MCF 10A (cell line): Measurements from ENCODE around the gene LMTK3. TPM values are rescaled to one million over a fixed set of nuclear protein-coding genes. Genes with fewer than 3 reads are reported as not detected.

Experiments
- BruUV-seq: library from RNA; stranded (reverse); fragments of 400-500 nt; replicated peaks from 2 replicates; lab custom pipeline; 2021; lab: Mats Ljungman, UMichigan
- CTCF ChIA-PET: fragments of 300-600 bp; sonication (Branson Sonifier 250); formaldehyde crosslinking; extraction: SDS; loops from one replicate; lab custom pipeline; 2021; ENCODE audit warnings: antibody characterized with exemption, inconsistent platforms; lab: Yijun Ruan, JAX
- POLR2A ChIA-PET: fragments of 300-600, 350-650 bp; sonication (Branson Sonifier 250); formaldehyde crosslinking; extraction: SDS; loops from one replicate; lab custom pipeline; 2020; ENCODE audit warnings: antibody characterized with exemption, inconsistent platforms; lab: Yijun Ruan, JAX
- DNase-seq: peaks from one replicate; pipeline ENCODE4 v3.0.0-alpha.2; 2018; ENCODE audit not compliant: unreplicated experiment
- H3K27ac Mint-ChIP-seq: one replicate; pipeline ENCODE4 v1.8.0; 2022; ENCODE audit warnings: mild to moderate bottlenecking, low read depth, mixed read lengths; ENCODE audit not compliant: unreplicated experiment
- H3K27me3 Mint-ChIP-seq: one replicate; pipeline ENCODE4 v1.8.0; 2022; ENCODE audit warnings: mixed read lengths; ENCODE audit not compliant: insufficient read depth, unreplicated experiment
- H3K36me3 Mint-ChIP-seq: one replicate; pipeline ENCODE4 v1.8.0; 2022; ENCODE audit warnings: mild to moderate bottlenecking, moderate library complexity, mixed read lengths; ENCODE audit not compliant: insufficient read depth, unreplicated experiment
- H3K4me1 Mint-ChIP-seq: one replicate; pipeline ENCODE4 v1.8.0; 2022; ENCODE audit warnings: mixed read lengths; ENCODE audit not compliant: insufficient read depth, unreplicated experiment
- H3K4me3 Mint-ChIP-seq: one replicate; pipeline ENCODE4 v1.8.0; 2022; ENCODE audit warnings: mild to moderate bottlenecking, moderate library complexity, mixed read lengths; ENCODE audit not compliant: unreplicated experiment
- H3K9me3 Mint-ChIP-seq: one replicate; pipeline ENCODE4 v1.8.0; 2022; ENCODE audit warnings: mixed read lengths; ENCODE audit not compliant: unreplicated experiment
- CTCF ChIP-seq: fragments of 200-600 bp; IDR thresholded peaks from one replicate; pipeline ENCODE4 v1.8.0; 2022; ENCODE audit warnings: antibody characterized with exemption, mild to moderate bottlenecking; ENCODE audit not compliant: unreplicated experiment
- intact Hi-C: fragments of 100-400 bp; cut with micrococcal nuclease; formaldehyde crosslinking; loops from 2 replicates; pipeline ENCODE4 v1.14.1; 2022
- total RNA-seq: library from RNA; stranded (reverse); gene quantifications from 2 replicates; pipeline ENCODE4 v1.2.3, GENCODE V29; 2022

LMTK3 gene
- total RNA-seq, 1 experiment from 2014 or later, result 0.37 TPM

- Mint-ChIP-seq H3K4me3 (no peak overlapping the region), H3K4me1 (peaks cover 9% of the 10 kb centered on the region), H3K27me3 (no peaks in the 10 kb centered on the region), H3K27ac (no peak overlapping the region), H3K36me3 (peaks cover 5% of the 10 kb centered on the region), H3K9me3 (no peaks in the 10 kb centered on the region)
- peak; percentile 76 for DNase-seq
- POLR2A ChIA-PET, result interaction anchor here (0.8 kb wide), 1 partner anchor 13 kb away, joined by 3 read pairs; no protein-coding TSS in a partner anchor
- intact Hi-C loops, result loop anchor here (1.0 kb wide), 2 partner anchors 78 to 102 kb away; no protein-coding TSS in a partner anchor
- CTCF ChIA-PET, result interaction anchor here (0.5 to 5.4 kb wide), 19 partner anchors 10 to 873 kb away, joined by 3 to 99 read pairs (median 4); no protein-coding TSS in a partner anchor
- peak; percentile 60 for TF ChIP-seq CTCF
- BruUV-seq, result no TSS peak
Observed at GRCh38 chr19:48506138-48506733, 5.4 kb downstream of the LMTK3 start.

- peaks cover 16% of the 10 kb centered on the region for H3K27me3 Mint-ChIP-seq
- peak overlapping the region; percentile 74 for H3K4me3 Mint-ChIP-seq
- H3K27ac Mint-ChIP-seq, result no peak overlapping the region
- intact Hi-C loops, result no loop called here
- BruUV-seq, result no TSS peak
- no peak for TF ChIP-seq CTCF
- ChIA-PET CTCF (interaction anchor here (1.0 to 1.2 kb wide), 2 partner anchors 12 to 82 kb away, joined by 4 read pairs; no protein-coding TSS in a partner anchor), POLR2A (interaction anchor here (1.2 kb wide), 1 partner anchor 8 kb away, joined by 3 read pairs; no protein-coding TSS in a partner anchor)
- H3K4me1 Mint-ChIP-seq, result peaks cover 15% of the 10 kb centered on the region
- no peaks in the 10 kb centered on the region for H3K9me3 Mint-ChIP-seq
- DNase-seq, result no peak
- H3K36me3 Mint-ChIP-seq, result peaks cover 5% of the 10 kb centered on the region
Observed at GRCh38 chr19:48502350-48503018, 9.2 kb downstream of the LMTK3 start.

GRCh38 chr19:48501494-48502349, 9.9 kb downstream of the LMTK3 start:
- Mint-ChIP-seq H3K36me3 (peaks cover 5% of the 10 kb centered on the region), H3K4me3 (peak overlapping the region; percentile 74), H3K9me3 (no peaks in the 10 kb centered on the region), H3K27me3 (peaks cover 16% of the 10 kb centered on the region), H3K4me1 (peaks cover 15% of the 10 kb centered on the region), H3K27ac (peak overlapping the region; percentile 70)
- peak; percentile 97 for DNase-seq
- CTCF ChIA-PET, result interaction anchor here (0.5 to 1.8 kb wide), 4 partner anchors 12 to 86 kb away, joined by 4 to 10 read pairs (median 4); no protein-coding TSS in a partner anchor
- BruUV-seq, result no TSS peak
- intact Hi-C loops, result no loop called here
- no peak for TF ChIP-seq CTCF
- POLR2A ChIA-PET, result interaction anchor here (1.2 kb wide), 1 partner anchor 8 kb away, joined by 3 read pairs; no protein-coding TSS in a partner anchor
